Stimulated activated naive CD8-positive, alpha-beta T cell treated with anti-CD3 and anti-CD28 coated beads, Interleukin-15, Interleukin-2, amounts not matched to agents 100 ng/mL and 50 ng/mL, for 24 hours (primary cell): ENCODE results near the gene ZNF536.

Experiments used
- H3K27ac Mint-ChIP-seq: one replicate; pipeline ENCODE4 v1.8.0; 2021; ENCODE audit warnings: mild to moderate bottlenecking, mixed read lengths
- H3K27me3 Mint-ChIP-seq: one replicate; pipeline ENCODE4 v1.8.0; 2021; ENCODE audit warnings: mixed read lengths
- H3K36me3 Mint-ChIP-seq: one replicate; pipeline ENCODE4 v1.8.0; 2021; ENCODE audit warnings: low read depth, mixed read lengths
- H3K4me1 Mint-ChIP-seq: one replicate; pipeline ENCODE4 v1.8.0; 2021; ENCODE audit warnings: low read depth, mixed read lengths
- H3K4me3 Mint-ChIP-seq: one replicate; pipeline ENCODE4 v1.8.0; 2021; ENCODE audit warnings: mild to moderate bottlenecking, mixed read lengths
- H3K9me3 Mint-ChIP-seq: one replicate; pipeline ENCODE4 v1.8.0; 2021; ENCODE audit warnings: mixed read lengths

Gene ZNF536

DNA sequence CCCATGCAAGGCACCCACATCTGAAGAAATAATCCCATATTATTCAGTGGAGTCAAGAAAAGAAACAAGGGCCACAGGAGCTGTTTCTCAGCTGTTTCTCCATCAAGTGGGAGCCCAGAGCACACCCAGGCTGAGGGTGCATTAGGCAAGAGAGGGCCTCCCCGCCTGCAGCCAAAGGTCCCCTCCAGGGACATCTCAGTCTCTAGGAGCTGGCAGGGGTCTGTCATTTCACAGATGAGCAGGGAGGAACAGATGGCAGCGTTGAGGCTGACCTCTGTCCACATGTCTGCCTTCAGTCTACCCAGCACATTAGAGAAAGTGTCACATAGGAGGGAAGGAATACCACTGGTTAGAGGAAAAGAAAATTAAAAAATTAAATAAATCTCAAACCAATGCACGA lies 157.7 kb downstream of the ZNF536 start:
- H3K4me3 Mint-ChIP-seq, result no peak overlapping the region
- H3K36me3 Mint-ChIP-seq, result no peaks in the 10 kb centered on the region
- H3K9me3 Mint-ChIP-seq, result no peaks in the 10 kb centered on the region
- H3K27me3 Mint-ChIP-seq, result no peaks in the 10 kb centered on the region
- no peak overlapping the region for H3K27ac Mint-ChIP-seq
- no peaks in the 10 kb centered on the region for H3K4me1 Mint-ChIP-seq

DNA sequence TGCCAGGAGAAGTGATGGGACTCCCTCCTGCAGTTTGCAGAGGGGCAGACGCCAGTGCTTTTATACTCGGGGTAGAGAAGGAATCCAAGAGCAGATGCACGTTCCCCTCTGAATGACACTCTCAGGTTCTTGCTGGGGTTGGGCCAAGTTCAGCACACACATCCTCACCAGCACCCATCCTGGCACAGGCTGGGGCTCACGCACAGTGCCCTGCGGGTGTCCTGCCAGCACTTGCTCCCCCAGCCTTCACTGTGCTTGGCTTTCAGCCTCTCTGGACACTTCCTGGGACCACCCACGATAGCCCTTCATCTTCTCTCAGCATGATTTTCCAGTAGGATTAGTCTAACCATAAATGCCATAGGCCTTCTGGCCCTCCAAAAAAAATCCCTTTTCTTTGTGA lies 158.6 kb downstream of the ZNF536 start:
- Mint-ChIP-seq H3K9me3 (no peaks in the 10 kb centered on the region), H3K27ac (no peak overlapping the region)

DNA sequence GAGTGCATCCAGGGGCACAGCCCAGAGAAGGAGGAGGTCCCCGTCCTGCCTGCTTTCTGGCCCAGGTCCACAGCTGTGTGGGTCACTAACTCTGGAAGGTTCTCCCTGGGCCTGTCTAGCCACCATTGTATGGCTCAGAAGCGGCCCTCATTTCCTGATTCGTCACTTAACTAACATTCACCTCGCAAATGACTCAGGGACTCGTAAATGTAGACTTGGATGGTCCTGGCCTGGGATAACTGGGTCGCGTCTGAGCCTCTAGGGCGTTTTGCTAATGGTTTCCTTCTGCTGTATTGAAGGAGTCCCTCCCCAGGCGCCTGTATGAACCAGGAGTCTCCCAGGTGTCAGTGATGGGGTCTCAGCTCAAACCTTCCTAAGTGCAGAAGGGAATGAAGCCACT lies 162.8 kb downstream of the ZNF536 start:
- H3K4me1 Mint-ChIP-seq, result no peaks in the 10 kb centered on the region
- H3K4me3 Mint-ChIP-seq, result no peak overlapping the region
- no peaks in the 10 kb centered on the region for H3K27me3 Mint-ChIP-seq
- H3K27ac Mint-ChIP-seq, result no peak overlapping the region
- no peaks in the 10 kb centered on the region for H3K36me3 Mint-ChIP-seq
- no peaks in the 10 kb centered on the region for H3K9me3 Mint-ChIP-seq

More for the DNA sequence above, 158.6 kb downstream of the ZNF536 start:
- H3K4me3 Mint-ChIP-seq, result no peak overlapping the region
- H3K27me3 Mint-ChIP-seq, result no peaks in the 10 kb centered on the region
- H3K4me1 Mint-ChIP-seq, result no peaks in the 10 kb centered on the region
- no peaks in the 10 kb centered on the region for H3K36me3 Mint-ChIP-seq

DNA sequence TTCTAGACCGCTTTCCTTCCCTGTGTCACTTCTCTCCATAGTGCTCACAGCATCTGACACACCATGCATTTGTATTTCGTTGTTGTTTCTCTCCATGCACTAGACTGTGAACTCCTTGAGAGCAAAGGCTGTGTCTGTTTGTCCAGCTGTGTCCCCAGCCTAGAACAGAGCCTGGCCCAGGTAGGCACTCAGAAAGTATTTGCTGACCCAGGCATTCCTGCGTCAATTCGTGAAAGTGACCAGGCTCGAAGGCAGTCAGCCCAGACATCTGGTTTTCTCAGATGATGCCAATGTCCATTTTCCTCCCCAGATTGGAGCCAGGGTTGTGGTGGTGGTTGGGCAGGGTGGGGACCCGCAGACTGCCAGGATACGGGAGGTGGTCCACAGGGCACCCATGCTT lies 164.8 kb downstream of the ZNF536 start:
- Mint-ChIP-seq H3K4me1 (no peaks in the 10 kb centered on the region), H3K9me3 (no peaks in the 10 kb centered on the region), H3K27ac (no peak overlapping the region), H3K36me3 (no peaks in the 10 kb centered on the region), H3K4me3 (no peak overlapping the region), H3K27me3 (no peaks in the 10 kb centered on the region)

DNA sequence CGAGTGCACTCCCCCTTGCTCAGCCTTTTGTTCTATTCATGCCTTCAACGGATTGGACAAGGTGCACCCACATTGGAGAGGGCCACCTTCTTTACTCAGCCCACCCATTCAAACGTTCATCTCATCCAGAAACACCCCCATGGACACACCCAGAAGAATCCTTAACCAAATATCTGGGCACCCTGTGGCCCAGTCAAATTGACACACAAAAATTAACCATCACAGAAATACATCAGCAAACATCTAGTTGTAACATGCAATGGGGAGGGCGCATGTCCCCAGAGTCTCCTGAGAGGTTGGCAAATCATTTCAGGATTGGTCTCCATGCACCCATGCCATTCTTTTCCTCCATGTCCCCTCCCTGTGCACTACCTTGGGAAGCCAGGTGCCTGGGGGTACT lies 167.1 kb downstream of the ZNF536 start:
- H3K4me3 Mint-ChIP-seq, result no peak overlapping the region
- H3K36me3 Mint-ChIP-seq, result no peaks in the 10 kb centered on the region
- H3K9me3 Mint-ChIP-seq, result no peaks in the 10 kb centered on the region

DNA sequence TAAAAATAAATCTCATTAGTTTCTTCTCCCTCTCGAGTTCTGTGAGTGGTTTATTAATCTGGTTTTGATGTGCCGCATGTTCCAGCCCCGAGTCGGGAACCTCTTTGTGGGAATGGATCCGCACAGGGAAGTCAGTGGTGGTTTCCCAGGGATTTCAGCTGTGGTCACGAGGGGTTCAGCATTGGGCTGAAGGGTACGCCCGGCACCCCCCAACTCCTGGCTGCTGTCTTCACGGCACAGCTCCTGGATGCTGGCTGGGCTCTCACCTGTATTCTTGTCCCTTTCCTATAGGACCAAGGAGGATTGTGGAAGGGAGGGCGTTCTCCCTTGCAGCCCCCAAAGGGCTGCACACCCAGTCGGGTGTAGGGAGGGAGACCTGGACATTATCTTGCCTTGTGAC lies 167.8 kb downstream of the ZNF536 start:
- no peak overlapping the region for H3K27ac Mint-ChIP-seq
- no peak overlapping the region for H3K4me3 Mint-ChIP-seq
- H3K27me3 Mint-ChIP-seq, result no peaks in the 10 kb centered on the region
- no peaks in the 10 kb centered on the region for H3K36me3 Mint-ChIP-seq
- H3K9me3 Mint-ChIP-seq, result no peaks in the 10 kb centered on the region
- no peaks in the 10 kb centered on the region for H3K4me1 Mint-ChIP-seq

More for the DNA sequence above, 167.1 kb downstream of the ZNF536 start:
- Mint-ChIP-seq H3K4me1 (no peaks in the 10 kb centered on the region), H3K27ac (no peak overlapping the region), H3K27me3 (no peaks in the 10 kb centered on the region)

DNA sequence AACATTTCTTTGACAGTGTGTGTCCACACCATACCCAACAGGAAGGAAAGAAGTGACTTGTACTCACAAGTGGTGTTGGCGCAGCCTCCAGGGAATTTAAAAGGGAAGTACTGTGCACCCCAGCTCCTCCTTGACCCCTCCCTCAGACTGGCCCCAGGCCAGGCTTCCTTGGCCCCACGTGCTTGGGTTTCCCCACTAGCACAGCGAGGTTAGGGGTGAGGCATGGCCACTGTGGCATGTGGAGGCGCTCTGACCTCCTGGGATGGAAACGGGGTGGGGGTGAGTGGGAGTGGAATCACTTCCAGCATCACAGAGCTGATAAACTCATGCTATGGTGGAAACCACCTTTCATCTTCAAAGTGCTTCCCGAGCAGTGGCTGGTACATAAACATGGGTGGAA lies 168.6 kb downstream of the ZNF536 start:
- Mint-ChIP-seq H3K4me3 (no peak overlapping the region), H3K9me3 (no peaks in the 10 kb centered on the region), H3K27ac (no peak overlapping the region), H3K36me3 (no peaks in the 10 kb centered on the region), H3K27me3 (no peaks in the 10 kb centered on the region), H3K4me1 (no peaks in the 10 kb centered on the region)

DNA sequence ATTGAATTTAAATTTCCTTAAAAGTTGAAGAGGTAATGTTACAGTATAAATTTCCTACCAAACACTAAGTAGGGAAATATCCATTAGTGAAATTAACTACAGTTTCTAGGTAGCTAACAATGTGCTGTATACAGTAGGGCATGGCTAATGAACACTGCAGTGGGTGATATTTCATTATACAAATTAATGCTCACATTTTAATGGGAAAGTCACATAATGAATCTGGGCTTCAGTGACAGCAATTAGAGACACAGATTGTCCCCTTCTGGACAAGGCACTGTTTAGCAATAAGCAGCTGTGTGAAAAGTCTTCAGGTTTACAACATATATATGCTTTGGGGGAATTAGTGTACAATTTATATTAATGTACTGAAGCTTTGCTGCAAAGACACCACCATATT lies 169.4 kb downstream of the ZNF536 start:
- Mint-ChIP-seq H3K4me3 (no peak overlapping the region), H3K27me3 (no peaks in the 10 kb centered on the region), H3K27ac (no peak overlapping the region), H3K9me3 (no peaks in the 10 kb centered on the region), H3K4me1 (no peaks in the 10 kb centered on the region), H3K36me3 (no peaks in the 10 kb centered on the region)

DNA sequence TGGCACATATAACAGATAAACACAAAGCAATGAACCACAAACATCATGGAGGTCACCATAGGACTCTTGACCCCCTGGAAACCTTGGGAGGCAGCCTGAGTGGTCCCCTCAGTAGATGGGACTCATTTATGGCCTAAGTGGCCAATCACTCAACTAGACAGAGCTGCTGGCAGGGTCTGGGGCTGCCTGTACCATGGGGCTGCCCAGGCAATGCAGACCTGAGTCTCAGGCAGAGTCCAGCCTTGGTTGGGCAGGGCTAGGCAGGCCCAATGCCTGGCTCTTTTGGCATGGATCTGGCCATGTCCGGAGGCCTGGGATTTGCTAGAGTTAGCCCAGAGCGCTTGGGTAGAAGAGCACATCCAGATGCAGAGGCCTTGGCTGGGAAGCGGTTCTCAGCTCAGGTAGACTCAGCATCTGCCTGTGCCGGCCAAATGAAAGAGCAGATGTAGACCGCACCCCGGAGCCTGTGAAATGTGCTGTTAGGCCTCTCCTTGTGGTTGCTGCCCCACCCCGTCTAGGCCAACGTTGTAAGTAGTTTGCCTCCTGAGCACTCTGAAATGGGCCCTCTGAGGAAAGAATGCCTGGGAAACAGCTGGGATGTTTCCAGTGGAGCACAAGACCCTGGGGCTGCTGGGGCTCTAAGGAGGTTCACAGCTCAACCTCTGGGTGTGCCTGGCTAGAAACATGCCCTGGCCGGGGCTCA lies 171.2 kb downstream of the ZNF536 start:
- H3K27me3 Mint-ChIP-seq, result no peaks in the 10 kb centered on the region
- no peak overlapping the region for H3K4me3 Mint-ChIP-seq

DNA sequence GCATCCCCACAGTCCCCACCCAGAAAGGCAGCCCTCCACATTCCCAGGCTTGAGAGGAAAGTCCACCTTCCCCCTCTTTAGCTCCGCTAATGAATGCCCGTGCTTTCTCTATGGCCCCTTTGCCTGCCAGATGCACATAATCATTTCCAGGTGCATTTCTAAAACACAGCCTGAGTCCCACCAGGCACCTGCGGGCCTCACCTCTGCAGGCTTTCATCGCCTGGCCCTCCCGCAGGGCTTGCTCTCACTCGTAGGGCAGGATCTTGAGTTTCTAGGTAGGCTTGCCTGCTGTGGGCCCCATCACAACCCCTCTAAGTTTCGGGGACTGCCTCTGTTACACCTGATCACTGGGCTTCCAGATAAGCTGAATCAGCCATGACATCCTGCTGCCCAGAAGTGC lies 173.6 kb downstream of the ZNF536 start:
- H3K4me1 Mint-ChIP-seq, result no peaks in the 10 kb centered on the region
- no peaks in the 10 kb centered on the region for H3K36me3 Mint-ChIP-seq
- H3K27me3 Mint-ChIP-seq, result no peaks in the 10 kb centered on the region
- H3K27ac Mint-ChIP-seq, result no peak overlapping the region
- H3K4me3 Mint-ChIP-seq, result no peak overlapping the region
- H3K9me3 Mint-ChIP-seq, result no peaks in the 10 kb centered on the region

More for the DNA sequence above, 171.2 kb downstream of the ZNF536 start:
- Mint-ChIP-seq H3K27ac (no peak overlapping the region), H3K4me1 (no peaks in the 10 kb centered on the region), H3K36me3 (no peaks in the 10 kb centered on the region), H3K9me3 (no peaks in the 10 kb centered on the region)

DNA sequence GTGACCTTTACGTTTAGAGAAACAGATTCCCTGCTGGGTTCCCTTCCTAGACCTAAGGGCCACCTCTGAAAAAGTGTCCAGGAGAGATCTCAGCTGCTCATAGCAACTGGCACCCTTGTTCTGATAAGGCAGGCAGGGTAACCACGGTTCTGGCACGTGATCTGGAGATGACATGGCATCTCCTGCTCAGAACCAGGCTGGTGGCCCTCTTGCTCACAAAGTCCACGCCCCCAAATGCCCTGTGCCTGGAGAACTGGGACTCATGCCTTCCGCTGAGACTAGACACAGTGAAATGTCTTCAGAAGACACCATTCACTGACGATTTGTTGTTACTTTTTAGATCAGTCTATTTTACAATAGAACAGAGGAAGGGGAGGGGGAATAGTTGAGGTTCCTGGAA lies 174.1 kb downstream of the ZNF536 start:
- Mint-ChIP-seq H3K27me3 (no peaks in the 10 kb centered on the region), H3K27ac (no peak overlapping the region), H3K4me3 (no peak overlapping the region), H3K9me3 (no peaks in the 10 kb centered on the region), H3K4me1 (no peaks in the 10 kb centered on the region), H3K36me3 (no peaks in the 10 kb centered on the region)

DNA sequence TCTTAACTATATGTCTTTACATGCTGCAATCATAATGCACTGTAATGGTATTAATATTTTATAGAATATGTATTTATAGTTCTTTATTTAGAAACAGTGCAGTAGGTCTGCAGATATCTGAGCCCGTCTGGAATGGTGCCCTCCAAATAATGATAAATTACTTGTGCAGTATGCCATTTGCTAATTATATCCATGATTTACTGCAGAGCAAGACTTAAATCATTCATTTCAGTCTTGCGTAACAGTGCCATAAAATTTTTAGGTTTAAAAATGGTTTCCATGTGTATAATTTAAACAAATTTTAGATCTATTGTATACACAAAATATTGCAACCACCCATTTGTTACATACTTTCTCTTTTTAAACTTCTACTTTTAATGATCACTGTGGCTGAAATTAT lies 175.1 kb downstream of the ZNF536 start:
- H3K4me3 Mint-ChIP-seq, result no peak overlapping the region
- no peaks in the 10 kb centered on the region for H3K4me1 Mint-ChIP-seq
- H3K9me3 Mint-ChIP-seq, result no peaks in the 10 kb centered on the region
- no peak overlapping the region for H3K27ac Mint-ChIP-seq
- no peaks in the 10 kb centered on the region for H3K36me3 Mint-ChIP-seq
- no peaks in the 10 kb centered on the region for H3K27me3 Mint-ChIP-seq

DNA sequence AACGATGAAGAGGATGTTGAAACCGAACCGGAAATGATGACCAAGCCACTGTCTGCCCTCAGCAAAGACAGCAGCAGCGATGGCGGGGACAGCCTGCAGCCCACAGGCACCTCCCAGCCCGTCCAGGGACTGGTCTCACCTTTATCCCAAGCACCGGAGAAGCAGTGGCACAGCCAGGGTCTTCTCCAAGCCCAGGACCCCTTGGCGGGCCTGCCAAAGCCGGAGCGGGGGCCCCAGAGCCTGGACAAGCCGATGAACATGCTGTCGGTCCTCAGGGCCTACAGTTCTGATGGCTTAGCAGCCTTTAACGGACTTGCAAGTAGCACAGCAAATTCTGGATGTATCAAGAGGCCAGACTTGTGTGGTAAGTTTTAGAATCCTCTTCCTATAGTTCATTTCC lies 177.0 kb downstream of the ZNF536 start:
- no peak overlapping the region for H3K27ac Mint-ChIP-seq
- H3K36me3 Mint-ChIP-seq, result no peaks in the 10 kb centered on the region
- no peaks in the 10 kb centered on the region for H3K4me1 Mint-ChIP-seq
- H3K9me3 Mint-ChIP-seq, result no peaks in the 10 kb centered on the region
- no peak overlapping the region for H3K4me3 Mint-ChIP-seq
- no peaks in the 10 kb centered on the region for H3K27me3 Mint-ChIP-seq

DNA sequence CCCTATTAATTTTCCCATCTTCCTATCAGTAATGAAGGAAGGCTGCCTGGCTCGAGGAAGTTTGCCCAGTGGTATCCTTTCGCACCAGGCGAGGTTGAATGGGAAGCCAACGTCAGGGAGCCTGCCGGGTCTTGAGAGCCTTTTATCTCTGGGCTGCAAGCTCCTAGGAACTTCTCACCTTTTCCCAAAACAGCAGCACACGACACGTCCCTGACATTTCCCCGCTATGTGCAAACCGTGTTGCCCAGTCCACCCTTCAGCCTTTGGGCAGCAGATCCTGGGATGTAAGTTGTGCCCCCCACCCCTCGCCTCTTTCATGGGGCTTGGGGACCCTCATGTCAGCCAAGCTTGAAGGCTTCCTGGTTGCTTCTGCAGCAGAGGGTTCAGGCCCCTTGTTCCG lies 179.1 kb downstream of the ZNF536 start:
- no peak overlapping the region for H3K4me3 Mint-ChIP-seq
- no peak overlapping the region for H3K27ac Mint-ChIP-seq
- no peaks in the 10 kb centered on the region for H3K36me3 Mint-ChIP-seq
- no peaks in the 10 kb centered on the region for H3K4me1 Mint-ChIP-seq
- no peaks in the 10 kb centered on the region for H3K9me3 Mint-ChIP-seq
- peaks cover 4% of the 10 kb centered on the region for H3K27me3 Mint-ChIP-seq

DNA sequence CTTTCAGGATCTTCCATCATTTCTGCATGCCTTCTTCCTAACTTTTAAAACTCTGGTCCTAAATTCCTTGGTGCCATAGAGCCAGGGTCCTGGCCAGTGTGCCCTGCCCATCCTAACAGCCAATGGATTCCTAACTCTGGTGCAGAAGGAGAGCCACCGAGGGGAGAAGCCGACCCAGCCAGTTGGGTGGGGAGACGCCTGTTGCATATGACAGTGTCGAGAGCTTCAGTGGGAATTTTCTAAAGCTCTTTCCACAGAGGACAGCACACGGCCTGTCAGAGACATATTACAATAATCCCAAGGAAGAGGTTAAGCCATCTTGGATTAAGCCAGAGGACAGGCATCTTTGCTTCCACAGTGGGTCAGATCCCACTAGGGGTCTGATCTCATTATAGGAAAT lies 180.4 kb downstream of the ZNF536 start:
- Mint-ChIP-seq H3K27me3 (peaks cover 4% of the 10 kb centered on the region), H3K4me3 (no peak overlapping the region), H3K9me3 (no peaks in the 10 kb centered on the region), H3K27ac (no peak overlapping the region), H3K36me3 (no peaks in the 10 kb centered on the region), H3K4me1 (no peaks in the 10 kb centered on the region)

DNA sequence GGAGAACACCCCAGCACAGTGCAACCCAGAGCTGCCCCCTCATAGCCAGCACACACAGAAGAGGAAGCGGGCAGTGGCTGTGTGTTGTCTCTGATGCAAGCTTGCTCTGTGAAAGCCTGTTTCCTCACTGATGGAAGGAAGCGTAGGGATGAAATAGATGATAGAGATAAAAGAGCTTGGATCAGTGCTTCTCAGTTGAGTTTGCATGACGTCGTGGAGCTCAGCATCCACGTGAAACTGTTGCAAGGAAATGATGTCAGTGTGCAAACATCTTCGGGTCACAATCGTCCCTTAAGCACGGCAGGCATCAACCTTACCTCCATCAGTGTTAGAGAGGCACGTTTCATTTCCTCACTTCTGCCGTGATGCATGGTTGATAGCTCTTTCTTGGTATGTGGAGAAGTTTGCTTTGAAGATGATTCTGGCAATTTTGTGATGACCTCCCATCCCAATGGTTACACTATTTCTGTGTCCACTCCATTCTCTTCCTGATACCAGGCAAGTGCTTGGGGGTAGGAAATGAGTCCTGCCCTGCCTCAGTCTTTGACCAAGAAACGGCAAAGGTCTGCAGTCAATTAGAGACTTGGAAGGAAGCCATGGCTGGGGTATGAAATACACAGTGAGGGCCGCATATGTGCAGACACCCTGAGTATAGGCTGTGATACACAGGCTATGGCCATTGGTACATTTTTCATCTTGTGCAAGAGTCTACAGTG lies 183.0 kb downstream of the ZNF536 start:
- peaks cover 4% of the 10 kb centered on the region for H3K27me3 Mint-ChIP-seq
- H3K4me3 Mint-ChIP-seq, result no peak overlapping the region
- H3K36me3 Mint-ChIP-seq, result no peaks in the 10 kb centered on the region
- H3K4me1 Mint-ChIP-seq, result no peaks in the 10 kb centered on the region
- no peak overlapping the region for H3K27ac Mint-ChIP-seq
- no peaks in the 10 kb centered on the region for H3K9me3 Mint-ChIP-seq
